ENCODE measurements around the gene PRDM16.

PRDM16 gene

DNA sequence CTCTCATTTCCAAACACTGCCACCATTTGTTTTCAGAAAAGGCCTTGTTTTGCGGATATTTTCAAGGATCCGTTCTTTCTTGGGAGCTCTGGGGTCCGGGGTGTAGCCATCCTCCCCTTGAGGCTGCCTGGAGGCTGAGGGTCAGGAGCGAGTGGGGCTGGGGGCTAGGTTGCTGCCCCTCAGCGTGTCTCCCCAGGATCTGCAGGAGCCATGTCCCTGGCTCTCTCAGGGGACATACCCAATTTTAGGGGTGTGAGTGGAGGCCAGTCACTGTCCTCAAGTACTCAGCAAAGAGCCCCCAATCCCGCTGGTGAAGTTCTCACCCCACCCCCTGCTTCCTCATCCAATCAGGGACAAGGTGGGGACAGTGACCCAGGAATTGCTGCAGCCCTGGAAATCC is 15.0 kb upstream of the PRDM16 start:
- no peak for DNase-seq (ENCODE audit: low read depth)

GRCh38 chr1:3054474-3054873 is 14.5 kb upstream of the PRDM16 start:
- no peak for DNase-seq (ENCODE audit: low read depth)

- DNase-seq (ENCODE audit: low read depth) = no peak
Observed at GRCh38 chr1:3055051-3055450, 14.0 kb upstream of the PRDM16 start.

DNA sequence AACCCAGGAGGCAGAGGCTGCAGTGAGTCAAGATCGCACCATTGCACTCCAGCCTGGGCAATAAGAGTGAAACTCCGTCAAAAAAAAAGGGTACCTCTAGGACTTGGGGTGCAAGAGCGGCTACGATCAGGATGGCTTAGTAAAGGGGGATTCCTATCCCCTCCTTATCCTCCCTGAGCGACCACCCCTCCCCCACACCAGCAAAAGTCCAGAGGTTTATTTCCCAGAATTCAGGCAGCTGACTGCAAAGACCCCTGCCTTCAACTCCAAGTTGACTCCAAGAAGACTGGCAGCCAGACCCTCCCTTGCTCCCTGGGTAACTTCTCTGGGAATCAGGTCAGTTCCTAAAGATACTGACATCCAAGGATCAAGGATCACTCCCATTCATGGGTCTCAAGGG is 12.4 kb upstream of the PRDM16 start:
- no peak for DNase-seq (ENCODE audit: low read depth)

DNA sequence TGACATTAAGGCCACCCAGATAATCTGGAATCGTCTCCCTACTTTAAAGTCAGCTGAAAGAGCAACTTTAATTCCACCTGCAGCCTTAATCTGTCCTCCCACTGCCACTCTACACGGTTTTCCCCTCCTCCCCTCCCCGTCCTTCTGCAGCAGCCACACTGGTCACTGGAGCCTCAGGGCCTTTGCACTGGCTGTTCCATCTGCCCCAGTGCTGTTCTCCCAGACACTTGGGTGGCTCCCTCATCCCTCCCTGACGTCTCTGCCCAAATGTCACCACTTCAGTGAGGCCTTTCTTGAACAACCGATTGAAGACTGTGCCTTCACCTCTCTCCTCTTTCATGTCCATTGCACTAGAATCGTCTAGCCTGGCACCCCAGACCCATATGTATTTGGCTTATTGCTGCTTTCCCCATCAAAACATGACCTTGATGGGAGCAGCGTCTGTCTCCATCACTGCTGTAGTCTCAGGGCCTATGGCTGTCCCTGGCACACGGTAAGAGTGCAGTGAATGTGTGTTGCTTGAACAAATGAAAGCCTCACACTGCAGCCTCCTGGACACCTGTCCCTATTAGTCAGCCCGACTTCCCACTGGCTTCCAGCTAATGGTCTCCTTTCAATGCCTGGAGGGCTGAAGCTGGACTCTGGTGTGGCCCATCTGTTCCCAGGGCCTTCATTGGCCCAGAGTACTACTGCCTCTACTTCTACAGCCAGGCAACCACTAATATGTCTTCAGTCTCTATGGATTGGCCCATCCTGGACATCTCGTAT is 10.6 kb upstream of the PRDM16 start:
- no peak for DNase-seq (ENCODE audit: low read depth)

DNA sequence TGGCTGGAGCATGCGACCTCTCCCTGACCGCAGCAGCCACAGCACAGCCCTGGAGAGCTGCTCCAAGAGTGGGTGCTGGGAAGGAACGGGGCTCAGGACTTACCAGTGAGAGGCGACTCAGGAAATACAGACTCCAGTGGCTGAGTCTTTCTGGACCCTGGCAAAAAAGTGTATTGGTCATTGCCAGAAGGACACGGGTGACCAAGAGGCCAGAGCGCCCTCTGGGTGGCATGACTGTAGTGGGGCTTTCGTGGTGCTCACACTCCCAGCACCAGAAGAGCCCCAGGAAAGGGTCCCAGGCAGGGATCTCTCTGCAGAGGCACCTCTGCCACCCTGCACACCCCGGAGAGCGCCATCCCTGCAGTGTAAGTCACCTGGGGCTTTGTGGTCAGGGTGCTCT is 8.9 kb upstream of the PRDM16 start:
- DNase-seq (ENCODE audit: low read depth) = no peak

GRCh38 chr1:3060601-3061551 is 8.1 kb upstream of the PRDM16 start:
- no peak for DNase-seq (ENCODE audit: low read depth)

- no peak for DNase-seq (ENCODE audit: low read depth)
Observed at GRCh38 chr1:3061566-3061965, 7.4 kb upstream of the PRDM16 start.

GRCh38 chr1:3061981-3062615 is 6.9 kb upstream of the PRDM16 start:
- DNase-seq (ENCODE audit: low read depth) = no peak

DNA sequence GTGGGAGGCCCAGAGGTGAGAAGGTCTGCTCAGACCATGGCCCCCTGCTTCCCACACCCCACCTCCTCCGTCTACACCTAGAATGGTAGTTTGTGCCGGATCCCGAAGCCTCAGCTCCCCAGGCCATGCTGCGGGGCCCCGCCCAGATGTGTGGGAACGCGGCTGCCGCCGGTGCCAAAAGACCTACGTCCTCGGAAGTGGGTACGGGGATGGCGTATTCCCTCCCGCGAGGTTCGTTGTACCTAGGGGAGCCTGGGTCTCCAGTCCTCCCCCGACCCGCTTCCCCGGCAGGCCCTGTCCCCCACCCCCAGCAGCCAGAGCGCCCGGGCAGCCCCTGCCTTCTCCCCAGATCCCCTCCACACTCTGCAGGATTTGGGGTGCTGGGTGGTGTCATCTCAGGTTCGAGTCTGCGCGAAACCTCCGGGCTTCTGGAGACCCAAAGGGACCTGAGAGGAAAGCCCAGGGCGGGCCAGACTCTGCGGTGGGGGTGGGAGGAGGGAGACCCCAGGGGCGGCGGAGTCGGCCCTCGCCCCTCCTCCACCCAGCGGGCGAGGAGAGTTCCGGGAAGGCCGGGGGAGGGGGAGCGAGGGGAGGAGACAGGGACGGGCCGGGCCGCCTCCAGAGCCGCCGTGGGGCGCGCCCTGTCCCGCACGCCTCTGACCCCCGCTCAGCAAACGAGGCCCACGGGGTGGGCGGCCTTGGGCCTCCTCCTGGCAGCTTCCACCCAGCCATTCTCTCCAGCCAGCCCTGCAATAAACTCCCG is 6.2 kb upstream of the PRDM16 start:
- DNase-seq (ENCODE audit: low read depth) = no peak

DNA sequence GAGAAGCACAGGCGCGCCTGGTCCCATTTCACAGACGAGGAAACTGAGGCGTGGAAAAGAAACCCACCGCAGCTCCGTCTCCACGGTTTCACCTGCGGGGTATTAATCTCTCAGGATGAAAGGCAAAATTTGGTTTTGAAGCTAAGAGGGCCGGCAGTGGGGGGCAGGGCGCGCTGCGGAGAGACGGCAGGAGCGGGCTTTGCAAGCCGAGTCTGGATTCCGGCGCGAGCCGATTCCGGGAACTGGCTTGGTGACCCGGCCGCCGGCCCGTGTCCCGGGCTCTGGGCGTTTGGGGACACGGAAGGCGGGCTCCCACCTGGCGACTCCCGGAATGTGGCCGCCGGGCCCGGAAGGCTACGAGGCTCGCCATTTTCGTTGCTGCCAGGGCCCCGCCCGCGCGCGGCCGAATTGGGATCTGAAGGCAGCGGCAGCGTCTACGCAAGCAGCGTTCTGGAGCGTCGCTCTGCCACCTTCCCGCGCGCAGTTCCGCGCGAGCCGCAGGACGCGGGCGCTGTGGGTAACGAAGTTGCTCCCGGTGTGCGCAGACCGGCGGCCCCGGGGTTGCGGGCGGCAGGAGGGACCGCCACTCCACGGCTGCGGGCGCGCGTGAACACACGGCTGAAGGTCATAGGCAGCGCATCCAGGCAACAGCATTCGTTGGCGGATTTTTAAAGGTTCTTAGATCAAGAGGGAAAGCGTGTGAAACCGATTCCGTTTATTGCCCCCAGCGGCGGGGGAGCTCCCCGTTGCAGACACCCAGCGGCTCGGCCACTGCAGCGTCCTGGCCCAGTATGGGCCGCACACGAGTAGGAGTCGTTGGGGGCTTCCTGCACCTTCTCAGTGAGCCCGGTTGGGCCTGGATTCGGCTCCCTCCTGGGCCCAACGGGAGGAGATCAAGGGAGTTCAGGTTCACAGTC is 5.4 kb upstream of the PRDM16 start:
- no peak for DNase-seq (ENCODE audit: low read depth)

GRCh38 chr1:3064296-3064850 is 4.6 kb upstream of the PRDM16 start:
- no peak for DNase-seq (ENCODE audit: low read depth)

GRCh38 chr1:3064901-3065300 is 4.1 kb upstream of the PRDM16 start:
- DNase-seq (ENCODE audit: low read depth) = no peak

- no peak for DNase-seq (ENCODE audit: low read depth)
Observed at GRCh38 chr1:3065396-3065795, 3.6 kb upstream of the PRDM16 start.

GRCh38 chr1:3065797-3066196 is 3.2 kb upstream of the PRDM16 start:
- no peak for DNase-seq (ENCODE audit: low read depth)

GRCh38 chr1:3066250-3066711 is 2.7 kb upstream of the PRDM16 start:
- DNase-seq (ENCODE audit: low read depth) = no peak

DNA sequence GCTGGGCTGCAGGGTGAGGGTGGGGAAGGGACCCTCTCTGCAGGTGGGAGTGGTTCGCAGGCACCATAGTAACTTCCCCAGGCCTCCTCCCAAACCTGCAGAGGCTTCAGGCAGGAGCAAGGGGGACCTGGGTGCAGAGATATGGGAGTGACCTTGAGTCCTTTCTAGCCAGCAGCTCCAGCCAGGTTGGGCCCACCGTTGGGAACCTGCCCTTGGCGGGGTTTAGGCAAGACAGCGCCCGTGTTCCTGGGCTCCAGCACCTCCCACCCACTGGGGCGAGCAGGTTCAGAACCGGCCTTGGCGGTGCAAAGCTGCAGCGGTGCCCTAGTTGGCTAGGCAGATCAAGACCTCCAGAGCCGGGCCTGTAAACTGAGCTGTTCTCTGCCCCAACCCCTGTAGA is 2.2 kb upstream of the PRDM16 start:
- no peak for DNase-seq (ENCODE audit: low read depth)

- no peak for DNase-seq (ENCODE audit: low read depth)
Observed at GRCh38 chr1:3067301-3067670, 1.7 kb upstream of the PRDM16 start.

- DNase-seq (ENCODE audit: low read depth) = no peak
Observed at GRCh38 chr1:3067671-3068563, 1.1 kb upstream of the PRDM16 start.

Measured in HS-5 (cell line).